Activated CD4-positive, alpha-beta T cell treated with anti-CD3 and anti-CD28 coated beads for 24 hours (primary cell): ENCODE results near the gene ADGRG3.
"Not testable (repeated sequence)": the region's sequence is repeated elsewhere in the genome, so short reads cannot be mapped to it uniquely, and the experiment has no call there.

ENCODE experiments used
- DNase-seq, 2 donors: peaks; one replicate each; pipeline ENCODE4 v3.0.0-alpha.2; 2020; ENCODE audit warnings: low read depth in 2 of 2

Gene ADGRG3

GRCh38 chr16:57661936-57662906 lies 5.9 kb upstream of the ADGRG3 start:
- DNase-seq: no peak

DNA sequence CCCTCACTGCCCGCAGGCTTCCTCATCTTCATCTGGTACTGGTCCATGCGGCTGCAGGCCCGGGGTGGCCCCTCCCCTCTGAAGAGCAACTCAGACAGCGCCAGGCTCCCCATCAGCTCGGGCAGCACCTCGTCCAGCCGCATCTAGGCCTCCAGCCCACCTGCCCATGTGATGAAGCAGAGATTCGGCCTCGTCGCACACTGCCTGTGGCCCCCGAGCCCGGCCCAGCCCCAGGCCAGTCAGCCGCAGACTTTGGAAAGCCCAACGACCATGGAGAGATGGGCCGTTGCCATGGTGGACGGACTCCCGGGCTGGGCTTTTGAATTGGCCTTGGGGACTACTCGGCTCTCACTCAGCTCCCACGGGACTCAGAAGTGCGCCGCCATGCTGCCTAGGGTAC lies 4.7 kb upstream of the ADGRG3 start:
- DNase-seq: no peak

- no peak for DNase-seq
These were observed 4.0 kb upstream of the ADGRG3 start for GRCh38 chr16:57663917-57664661.

DNA sequence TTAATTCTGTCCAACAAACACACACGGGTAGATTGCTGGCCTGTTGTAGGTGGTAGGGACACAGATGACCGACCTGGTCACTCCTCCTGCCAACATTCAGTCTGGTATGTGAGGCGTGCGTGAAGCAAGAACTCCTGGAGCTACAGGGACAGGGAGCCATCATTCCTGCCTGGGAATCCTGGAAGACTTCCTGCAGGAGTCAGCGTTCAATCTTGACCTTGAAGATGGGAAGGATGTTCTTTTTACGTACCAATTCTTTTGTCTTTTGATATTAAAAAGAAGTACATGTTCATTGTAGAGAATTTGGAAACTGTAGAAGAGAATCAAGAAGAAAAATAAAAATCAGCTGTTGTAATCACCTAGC lies 3.5 kb upstream of the ADGRG3 start:
- DNase-seq: no peak

- no peak for DNase-seq
These were observed 2.6 kb upstream of the ADGRG3 start for GRCh38 chr16:57665541-57665940.

DNA sequence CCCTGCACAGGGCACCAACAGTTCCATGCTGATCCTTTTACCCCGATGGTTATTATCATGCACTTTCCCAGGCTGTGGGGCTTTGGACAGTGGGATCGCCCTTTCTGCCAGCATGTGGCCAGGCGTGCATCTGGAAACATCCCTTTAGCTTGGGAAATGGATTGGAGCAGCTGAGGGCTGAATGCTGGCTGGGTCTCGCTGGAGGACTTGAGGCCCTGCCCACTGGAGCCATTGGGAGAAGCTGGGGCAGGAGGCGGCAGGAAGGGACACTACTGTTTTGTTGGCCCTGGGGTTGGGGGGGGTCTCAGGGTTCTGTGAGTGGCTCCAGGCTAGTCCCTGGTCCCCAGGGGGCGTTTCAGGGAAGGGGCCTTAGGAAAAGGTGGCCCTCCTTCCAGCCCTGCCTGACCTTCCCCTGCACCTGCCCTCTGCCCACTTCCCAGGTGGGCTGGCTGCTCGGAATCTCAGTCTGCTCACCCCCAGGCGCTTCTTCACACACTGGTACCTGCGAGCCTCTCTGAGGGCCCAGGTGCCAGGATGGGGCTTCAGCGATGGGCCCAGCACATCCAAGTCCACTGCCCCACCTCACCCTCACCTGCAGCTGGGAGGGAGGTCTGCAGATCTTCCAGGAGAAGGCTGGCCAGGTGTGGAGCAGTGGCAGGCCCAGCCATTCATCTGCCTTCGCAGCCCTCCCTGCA lies 1.6 kb upstream of the ADGRG3 start:
- DNase-seq: no peak

GRCh38 chr16:57667048-57667525 lies 1.0 kb upstream of the ADGRG3 start:
- no peak for DNase-seq

DNA sequence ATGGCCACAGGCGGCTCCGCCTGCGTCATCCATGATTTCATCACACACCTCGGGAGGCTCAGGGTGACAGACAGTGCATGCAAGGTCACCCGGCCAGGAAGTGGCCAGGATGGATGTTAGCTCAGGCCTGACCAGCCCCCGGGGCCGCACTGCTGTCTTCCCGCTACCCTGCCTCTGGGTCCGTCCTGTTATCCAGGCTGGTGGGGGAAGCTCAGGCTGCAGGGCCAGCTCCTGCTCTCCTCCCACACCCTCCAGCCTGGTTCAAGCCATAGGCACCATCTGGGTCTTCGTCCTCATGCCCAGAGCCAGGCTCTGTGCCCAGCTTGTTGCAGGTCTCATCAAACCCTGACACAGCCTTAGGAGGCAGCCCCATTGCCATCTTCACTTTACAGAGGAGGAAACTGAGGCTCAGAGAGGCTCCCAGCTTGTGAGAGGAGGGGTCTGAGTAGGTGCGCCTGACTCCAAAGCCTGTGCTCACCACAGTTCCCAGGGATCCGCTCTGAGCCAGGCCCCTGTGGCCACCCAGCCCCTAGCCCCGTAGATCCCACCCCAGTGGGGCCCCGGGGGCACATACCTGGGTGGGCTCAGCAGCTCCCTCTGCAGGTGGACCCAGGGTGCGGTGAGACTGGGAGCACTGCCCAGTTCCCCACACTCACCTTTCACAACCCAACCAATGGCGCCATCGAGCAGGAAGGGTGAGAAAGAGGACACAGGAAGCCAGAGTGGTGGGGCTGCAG lies 412 bp upstream of the ADGRG3 start:
- no peak for DNase-seq

DNA sequence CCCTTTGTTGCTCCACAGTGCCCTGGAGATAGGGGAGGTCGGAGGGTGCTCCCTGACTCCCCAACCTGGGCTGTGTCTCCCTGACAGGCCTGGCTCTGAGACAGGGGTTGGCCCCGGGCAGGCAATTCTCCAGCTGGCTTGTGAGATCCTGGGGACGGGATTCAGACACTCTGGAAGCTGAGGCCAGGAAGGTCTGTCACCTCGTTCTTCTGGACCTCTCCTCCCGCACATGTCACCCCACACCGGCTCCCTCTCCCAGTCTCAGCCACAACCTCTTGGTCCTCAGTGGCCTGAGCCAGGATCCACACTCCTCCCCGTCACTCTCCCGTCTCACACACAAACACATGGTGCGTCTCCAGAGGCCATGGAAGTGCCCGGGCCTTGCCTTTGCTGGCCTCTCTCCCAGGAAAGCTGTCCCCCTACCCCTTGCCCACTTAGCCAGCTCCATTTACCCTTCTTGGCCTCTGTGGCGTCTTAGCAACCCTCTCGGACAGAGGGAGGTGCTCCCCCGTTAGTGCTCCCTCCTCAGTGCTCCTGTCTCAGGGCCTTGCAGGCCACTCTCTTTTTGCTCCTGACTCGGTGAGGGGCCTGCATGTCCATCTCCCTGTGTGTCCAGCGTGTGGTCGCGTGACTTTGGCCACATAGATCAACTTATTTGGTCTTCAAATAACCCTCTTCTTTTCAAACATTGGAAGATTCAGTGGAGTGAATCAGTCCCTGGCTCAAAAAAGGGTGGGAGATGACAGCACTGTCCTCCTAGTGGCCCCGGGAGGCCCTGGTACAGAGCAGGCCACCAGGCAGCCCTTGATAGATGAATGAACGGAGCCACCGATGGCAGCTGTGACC lies 747 bp downstream of the ADGRG3 start:
- DNase-seq: no peak

GRCh38 chr16:57669476-57670162 lies 1.5 kb downstream of the ADGRG3 start:
- no peak for DNase-seq

- no peak for DNase-seq
These were observed 2.1 kb downstream of the ADGRG3 start for GRCh38 chr16:57670196-57670595.

DNA sequence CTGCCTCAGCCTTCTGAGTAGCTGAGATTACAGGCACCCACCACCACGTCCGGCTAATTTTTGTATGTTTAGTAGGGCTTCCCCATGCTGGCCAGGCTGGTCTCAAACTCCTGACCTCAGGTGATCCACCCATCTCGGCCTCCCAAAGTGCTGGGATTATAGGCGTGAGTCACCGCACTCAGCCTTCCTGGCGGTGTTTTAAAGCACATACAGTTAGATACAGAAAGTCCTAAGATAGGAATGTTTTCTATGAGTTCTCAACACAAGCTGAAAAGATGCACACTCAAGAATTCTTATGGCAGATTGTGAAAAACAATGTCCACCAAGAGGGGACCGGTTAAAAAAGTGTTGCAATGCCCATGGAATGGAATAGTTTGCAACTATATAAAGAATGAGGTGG lies 3.3 kb downstream of the ADGRG3 start:
- DNase-seq: not testable (repeated sequence)

DNA sequence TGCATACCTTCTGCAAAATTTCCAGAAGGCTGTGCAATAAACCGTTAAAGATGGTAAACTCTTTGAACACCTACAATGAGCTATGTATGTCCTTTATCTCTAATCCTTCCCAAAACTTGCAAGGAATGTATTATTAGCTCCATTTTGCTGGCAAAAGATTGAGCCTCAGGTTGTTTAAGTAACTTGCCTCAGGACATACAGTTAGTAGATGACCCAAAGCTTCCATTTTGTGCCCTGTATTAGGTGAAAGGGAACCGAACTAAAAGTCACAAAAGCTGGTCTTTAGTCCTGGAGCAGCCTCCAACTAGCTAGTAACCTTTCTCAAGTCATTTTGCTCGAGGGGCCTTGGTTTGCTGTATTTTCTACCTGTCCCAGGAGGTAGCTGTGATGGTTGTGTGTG lies 4.3 kb downstream of the ADGRG3 start:
- DNase-seq: no peak

GRCh38 chr16:57672824-57673223 lies 4.7 kb downstream of the ADGRG3 start:
- no peak for DNase-seq

- DNase-seq: no peak
These were observed 7.8 kb downstream of the ADGRG3 start for GRCh38 chr16:57675741-57676551.

GRCh38 chr16:57676553-57677085 lies 8.5 kb downstream of the ADGRG3 start:
- no peak for DNase-seq

- no peak for DNase-seq
These were observed 9.7 kb downstream of the ADGRG3 start for GRCh38 chr16:57677622-57678369.

DNA sequence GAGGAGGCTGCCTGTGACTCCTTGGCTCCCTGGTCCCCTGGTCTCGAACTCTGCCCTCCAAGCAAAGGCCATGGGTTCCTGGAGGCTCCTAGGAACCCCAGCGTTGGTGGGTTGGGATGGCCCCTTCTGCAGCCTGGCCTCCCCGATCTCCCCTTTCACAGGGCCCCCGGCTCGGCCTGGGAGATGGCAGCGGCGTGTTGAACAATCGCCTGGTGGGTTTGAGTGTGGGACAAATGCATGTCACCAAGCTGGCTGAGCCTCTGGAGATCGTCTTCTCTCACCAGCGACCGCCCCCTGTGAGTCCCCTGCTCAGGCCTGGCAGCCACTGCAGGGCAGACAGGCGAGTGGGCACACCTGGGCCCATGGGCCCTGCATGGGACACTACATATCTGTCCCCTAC lies 10.9 kb downstream of the ADGRG3 start:
- no peak for DNase-seq
